Measurements from ENCODE around the gene HCST. TPM values are rescaled to one million over a fixed set of nuclear protein-coding genes. Genes with fewer than 3 reads are reported as not detected.
"Not testable (repeated sequence)": the region's sequence is repeated elsewhere in the genome, so short reads cannot be mapped to it uniquely, and the experiment has no call there.

HCST gene
- total RNA-seq, 4 donors from 2014 or later = 10.5 to 37.6 (median 15.5) TPM

- 87 to 88% methylated on average over 5 of the region's 5 CpGs for WGBS, 2 donors
- TF ChIP-seq CTCF (IDR thresholded peaks at IDR 0.05) = no peak
- no peak for TF ChIP-seq EP300 (IDR thresholded peaks at IDR 0.05)
- TF ChIP-seq POLR2A (IDR thresholded peaks at IDR 0.05) = no peak
- DNase-seq (ENCODE audit: low spot score in 2 of 2) = no peak
Observed at GRCh38 chr19:35863018-35863417, 39.3 kb upstream of the HCST start.

GRCh38 chr19:35868172-35868822 is 34.0 kb upstream of the HCST start, which contains the start of gene APLP1:
Gene APLP1 (plus strand): TSS chr19:35868574. CDS start chr19:35868637, 63 bp downstream.
- TF ChIP-seq EP300 (IDR thresholded peaks at IDR 0.05) (no peak), POLR2A (IDR thresholded peaks at IDR 0.05) (no peak), CTCF (IDR thresholded peaks at IDR 0.05) (no peak)
- Histone ChIP-seq H3K27ac (peak within 1 kb of the TSS in 1 of 4 donors; percentile 61), H3K9me3 (no peaks in the 10 kb centered on the region), H3K4me3 (peak within 1 kb of the TSS; percentile 31 to 58 (median 36)), H3K27me3 (peaks cover 0 to 70% of the 10 kb centered on the region in 2 donors), H3K36me3 (no peaks in the 10 kb centered on the region), H3K4me1 (peaks cover 0 to 29% (median 17%) of the 10 kb centered on the region in 4 donors)
- 0 to 1% methylated on average over 17 to 35 of the region's 60 CpGs for WGBS, 2 donors
- DNase-seq (ENCODE audit: low spot score in 2 of 2) = no peak

More at GRCh38 chr19:35863018-35863417, 39.3 kb upstream of the HCST start:
- no peaks in the 10 kb centered on the region for H3K36me3 ChIP-seq
- peaks cover 0 to 75% of the 10 kb centered on the region in 2 donors for H3K27me3 ChIP-seq
- peaks cover 0 to 15% (median under 1%) of the 10 kb centered on the region in 4 donors for H3K4me1 ChIP-seq
- no peak overlapping the region for H3K27ac ChIP-seq
- H3K4me3 ChIP-seq = no peak overlapping the region
- H3K9me3 ChIP-seq = peaks cover 0 to 16% (median 0%) of the 10 kb centered on the region in 4 donors

GRCh38 chr19:35868823-35869326 is 33.5 kb upstream of the HCST start:
- Histone ChIP-seq H3K27ac (peak overlapping the region in 1 of 4 donors; percentile 61), H3K4me1 (peaks cover 0 to 29% (median 17%) of the 10 kb centered on the region in 4 donors), H3K4me3 (peak overlapping the region; percentile 31 to 58 (median 36)), H3K27me3 (peaks cover 0 to 65% of the 10 kb centered on the region in 2 donors), H3K36me3 (no peaks in the 10 kb centered on the region), H3K9me3 (no peaks in the 10 kb centered on the region)
- 0% methylated on average over 3 to 6 of the region's 15 CpGs for WGBS, 2 donors
- TF ChIP-seq CTCF (IDR thresholded peaks at IDR 0.05) = no peak
- TF ChIP-seq EP300 (IDR thresholded peaks at IDR 0.05) = no peak
- no peak for TF ChIP-seq POLR2A (IDR thresholded peaks at IDR 0.05)
- DNase-seq (ENCODE audit: low spot score in 2 of 2) = no peak

GRCh38 chr19:35869327-35870123 is 32.8 kb upstream of the HCST start:
- Histone ChIP-seq H3K36me3 (peaks cover 0 to 4% (median 0%) of the 10 kb centered on the region in 3 donors), H3K4me1 (peaks cover 0 to 29% (median 17%) of the 10 kb centered on the region in 4 donors), H3K27ac (peak overlapping the region in 1 of 4 donors; percentile 33), H3K9me3 (no peaks in the 10 kb centered on the region), H3K27me3 (peaks cover 0 to 58% of the 10 kb centered on the region in 2 donors), H3K4me3 (peak overlapping the region in 3 of 4 donors; percentile 6 to 58 (median 31))
- no peak for DNase-seq (ENCODE audit: low spot score in 2 of 2)
- 1 to 2% methylated on average over 36 to 49 of the region's 51 CpGs for WGBS, 2 donors
- TF ChIP-seq CTCF (IDR thresholded peaks at IDR 0.05) (no peak), EP300 (IDR thresholded peaks at IDR 0.05) (no peak), POLR2A (IDR thresholded peaks at IDR 0.05) (no peak)

GRCh38 chr19:35870124-35870736 is 32.1 kb upstream of the HCST start:
- WGBS, 2 donors = 45 to 48% methylated on average over 26 of the region's 26 CpGs
- not testable (repeated sequence) for H3K27ac ChIP-seq

More at GRCh38 chr19:35870124-35870736, 32.1 kb upstream of the HCST start:
- H3K4me3 ChIP-seq = peak overlapping the region in 2 of 4 donors; percentile 6 to 58
- peaks cover 0 to 56% of the 10 kb centered on the region in 2 donors for H3K27me3 ChIP-seq
- DNase-seq (ENCODE audit: low spot score in 2 of 2); H3K36me3 ChIP-seq; H3K9me3 ChIP-seq: not testable (repeated sequence)
- peaks cover 0 to 29% (median 17%) of the 10 kb centered on the region in 4 donors for H3K4me1 ChIP-seq
